CD14-positive monocyte (primary cell): ENCODE data around the gene PLOD1. TPM values are rescaled to one million over a fixed set of nuclear protein-coding genes. Genes with fewer than 3 reads are reported as not detected.
"Not testable (repeated sequence)": the region's sequence is repeated elsewhere in the genome, so short reads cannot be mapped to it uniquely, and the experiment has no call there.

Experiments
- DNase-seq, 3 donors: peaks; one replicate each; pipeline ENCODE4 v3.0.0-alpha.2; 2011 to 2022
- H2AFZ ChIP-seq: 2 replicates; pipeline ENCODE4 v1.6.0; 2012; ENCODE audit warnings: mild to moderate bottlenecking, low read depth, low read length, inconsistent platforms; ENCODE audit not compliant: insufficient read depth, poor library complexity, severe bottlenecking
- H3K27ac ChIP-seq, 2 donors: 1 replicate in 1 of 2; 2 replicates in 1 of 2; pipeline ENCODE4 v1.5.1; 2012 to 2013; ENCODE audit warnings: low read length in 2 of 2, control low read depth in 1 of 2, inconsistent platforms in 1 of 2, low read depth in 1 of 2, mild to moderate bottlenecking in 1 of 2
- H3K27me3 ChIP-seq, 2 donors: one replicate each; pipeline versions ENCODE4 v1.6.0 to v1.6.1; 2011 to 2013; ENCODE audit warnings: low read length in 2 of 2; ENCODE audit not compliant: control insufficient read depth in 2 of 2, insufficient read depth in 2 of 2
- H3K36me3 ChIP-seq, 2 donors: replicated peaks in 1 of 2; 1 replicate in 1 of 2; 2 replicates in 1 of 2; pipeline versions ENCODE4 v1.5.1 to v1.6.1; 2012 to 2013; ENCODE audit warnings: low read length in 2 of 2, control low read depth in 1 of 2, inconsistent platforms in 1 of 2, mild to moderate bottlenecking in 1 of 2; ENCODE audit not compliant: insufficient read depth in 2 of 2, control insufficient read depth in 1 of 2
- H3K4me1 ChIP-seq, 2 donors: 1 replicate in 1 of 2; 2 replicates in 1 of 2; pipeline versions ENCODE4 v1.5.1 to v1.6.1; 2012 to 2013; ENCODE audit warnings: low read length in 2 of 2, control low read depth in 1 of 2, inconsistent platforms in 1 of 2, mild to moderate bottlenecking in 1 of 2, moderate library complexity in 1 of 2; ENCODE audit not compliant: insufficient read depth in 2 of 2, control insufficient read depth in 1 of 2
- H3K4me2 ChIP-seq: replicated peaks from 2 replicates; pipeline ENCODE3; 2012; ENCODE audit warnings: low read length, moderate library complexity, mild to moderate bottlenecking; ENCODE audit not compliant: poor library complexity, severe bottlenecking; ENCODE audit errors: extremely low read depth
- H3K4me3 ChIP-seq, 3 experiments: fragments of 200-600 bp in 1 of 3; sonication (generic) in 1 of 3; replicated peaks in 1 of 3; 1 replicate in 2 of 3; 2 replicates in 1 of 3; pipeline ENCODE4 v1.5.1; 2011 to 2013; ENCODE audit warnings: low read length in 3 of 3, mild to moderate bottlenecking in 3 of 3, control low read depth in 2 of 3, low read depth in 2 of 3, inconsistent platforms in 1 of 3, moderate library complexity in 1 of 3
- H3K79me2 ChIP-seq: 2 replicates; pipeline ENCODE4 v1.6.0; 2012; ENCODE audit warnings: mild to moderate bottlenecking, control low read depth, inconsistent platforms, low read length, moderate library complexity; ENCODE audit not compliant: insufficient read depth
- H3K9ac ChIP-seq: 2 replicates; pipeline ENCODE4 v1.6.0; 2017; ENCODE audit warnings: low read length, mild to moderate bottlenecking; ENCODE audit not compliant: insufficient read depth, poor library complexity, severe bottlenecking
- H3K9me3 ChIP-seq, 2 donors: replicated peaks in 1 of 2; 1 replicate in 1 of 2; 2 replicates in 1 of 2; pipeline versions ENCODE4 v1.5.1 to v1.6.1; 2012 to 2013; ENCODE audit warnings: low read length in 2 of 2, control low read depth in 1 of 2; ENCODE audit not compliant: control insufficient read depth in 1 of 2, insufficient read depth in 1 of 2
- H4K20me1 ChIP-seq: 2 replicates; pipeline ENCODE4 v1.6.0; 2012; ENCODE audit warnings: mild to moderate bottlenecking, low read length, control low read depth, moderate library complexity; ENCODE audit not compliant: insufficient read depth
- H3K27ac Mint-ChIP-seq, 7 donors: one replicate each; pipeline ENCODE4 v1.8.0; 2020; ENCODE audit warnings: mild to moderate bottlenecking in 7 of 7, mixed read lengths in 7 of 7, moderate library complexity in 6 of 7, inconsistent platforms in 2 of 7
- H3K27me3 Mint-ChIP-seq, 3 donors: one replicate each; pipeline ENCODE4 v1.8.0; 2021 to 2022; ENCODE audit warnings: low read depth in 3 of 3, mild to moderate bottlenecking in 3 of 3, mixed read lengths in 3 of 3, moderate library complexity in 3 of 3, inconsistent platforms in 1 of 3
- H3K36me3 Mint-ChIP-seq, 2 donors: one replicate each; pipeline ENCODE4 v1.8.0; 2020; ENCODE audit warnings: mixed read lengths in 2 of 2, inconsistent platforms in 1 of 2, mild to moderate bottlenecking in 1 of 2
- H3K4me1 Mint-ChIP-seq: one replicate; pipeline ENCODE4 v1.8.0; 2020; ENCODE audit warnings: mild to moderate bottlenecking, mixed read lengths
- H3K4me3 Mint-ChIP-seq, 2 donors: one replicate each; pipeline ENCODE4 v1.8.0; 2020; ENCODE audit warnings: mild to moderate bottlenecking in 2 of 2, mixed read lengths in 2 of 2, moderate library complexity in 1 of 2
- H3K9me3 Mint-ChIP-seq, 7 donors: one replicate each; pipeline ENCODE4 v1.8.0; 2020 to 2022; ENCODE audit warnings: mixed read lengths in 7 of 7, mild to moderate bottlenecking in 6 of 7, moderate library complexity in 6 of 7, inconsistent platforms in 2 of 7
- WGBS: methylation state at CpG from one replicate; pipeline ENCODE4 v1.1.5; 2013; ENCODE audit warnings: missing lambda C conversion rate; ENCODE audit not compliant: insufficient coverage; 5-methylcytosine and 5-hydroxymethylcytosine counted together
- intact Hi-C, 2 donors: fragments of 100-400 bp; cut with micrococcal nuclease; formaldehyde crosslinking; loops; one replicate each; pipeline versions ENCODE4 v1.15.0 to v1.15.1; 2023
- polyA plus RNA-seq, 3 donors: library from polyadenylated mRNA; depleted of rRNA in 1 of 3; unstranded in 2 of 3; stranded (reverse) in 1 of 3; fragments of 300-500 nt in 2 of 3; fragments of >200 nt in 1 of 3; fragmentation: Illumina TruSeq in 2 of 3; gene quantifications; 1 replicate in 2 of 3; 2 replicates in 1 of 3; pipeline ENCODE4 v1.2.3, GENCODE V29; 2012 to 2021
- TF ChIP-seq, protein P1 (sequence below): fragments of 200-600 bp; IDR thresholded peaks from one replicate; pipeline ENCODE4 v1.8.0; 2022; ENCODE audit warnings: antibody characterized with exemption, mild to moderate bottlenecking

PLOD1 gene
- polyA plus RNA-seq, 3 donors: 44.5 to 53.4 (median 53.1) TPM

DNA sequence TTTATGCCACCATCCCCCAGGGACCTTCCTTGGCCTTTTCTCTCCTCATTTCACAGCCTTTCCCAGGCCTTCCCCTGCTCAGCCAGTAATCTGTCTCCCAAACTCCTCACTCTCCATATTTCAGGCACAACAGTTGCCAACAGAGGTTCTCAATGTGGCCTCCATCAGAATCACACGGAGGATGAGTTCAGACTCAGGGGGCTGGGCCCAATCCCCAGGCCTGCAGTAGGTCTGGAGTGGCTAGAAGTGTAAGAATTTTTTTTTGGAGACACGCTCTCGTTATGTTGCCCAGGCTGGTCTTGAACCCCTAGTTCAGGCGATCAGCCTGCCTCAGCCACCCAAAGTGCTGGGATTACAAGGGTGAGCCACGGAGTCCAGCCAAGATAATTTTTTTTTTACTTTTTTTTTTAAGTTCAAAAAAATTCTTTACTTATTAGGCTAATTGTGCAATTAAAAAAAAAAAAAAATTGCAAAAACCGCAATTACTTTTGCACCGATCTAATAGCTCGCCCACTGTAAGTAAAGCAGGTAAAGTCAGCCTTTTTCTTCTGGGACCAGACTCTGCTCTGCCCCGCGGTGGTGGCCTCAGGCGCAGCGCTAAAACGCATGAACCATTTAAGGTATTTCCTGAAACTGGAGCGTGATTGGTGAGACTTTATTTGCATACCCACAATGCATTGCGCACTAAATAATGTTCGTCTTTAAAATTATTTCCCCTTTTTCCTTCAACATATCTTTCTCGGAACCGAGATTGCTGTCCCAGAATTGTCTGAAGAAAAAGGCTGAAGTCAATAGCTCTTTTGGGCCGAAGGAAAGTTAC lies 27.0 kb upstream of the PLOD1 start:
- Histone ChIP-seq H4K20me1 (no peaks in the 10 kb centered on the region), H3K36me3 (no peaks in the 10 kb centered on the region), H2AFZ (no peak overlapping the region), H3K79me2 (no peaks in the 10 kb centered on the region), H3K4me3 (peak overlapping the region in 1 of 3 experiments; percentile 79), H3K9me3 (no peaks in the 10 kb centered on the region), H3K27ac (peak overlapping the region; percentile 67 to 100), H3K27me3 (no peaks in the 10 kb centered on the region), H3K9ac (peak overlapping the region; percentile 86), H3K4me2 (peak overlapping the region; percentile 86), H3K4me1 (peaks cover 8 to 11% of the 10 kb centered on the region in 2 donors)
- intact Hi-C loops: loop anchor here (1.0 to 10.0 kb wide), 6 partner anchors 68 to 633 kb away; partner anchors contain the start of genes AGTRAP (in 1 of the 2), CLCN6 (in 1 of the 2), MFN2 (in 1 of the 2) and MTHFR (in 1 of the 2)
- Mint-ChIP-seq H3K36me3 (no peaks in the 10 kb centered on the region), H3K4me1 (peaks cover 15% of the 10 kb centered on the region), H3K27ac (peak overlapping the region; percentile 99 to 100 (median 100)), H3K4me3 (peak overlapping the region in 1 of 2 donors; percentile 63), H3K27me3 (peaks cover 1 to 8% (median 2%) of the 10 kb centered on the region in 3 donors), H3K9me3 (no peaks in the 10 kb centered on the region)
- DNase-seq: peak; percentile 93
- TF ChIP-seq, protein P1, sequence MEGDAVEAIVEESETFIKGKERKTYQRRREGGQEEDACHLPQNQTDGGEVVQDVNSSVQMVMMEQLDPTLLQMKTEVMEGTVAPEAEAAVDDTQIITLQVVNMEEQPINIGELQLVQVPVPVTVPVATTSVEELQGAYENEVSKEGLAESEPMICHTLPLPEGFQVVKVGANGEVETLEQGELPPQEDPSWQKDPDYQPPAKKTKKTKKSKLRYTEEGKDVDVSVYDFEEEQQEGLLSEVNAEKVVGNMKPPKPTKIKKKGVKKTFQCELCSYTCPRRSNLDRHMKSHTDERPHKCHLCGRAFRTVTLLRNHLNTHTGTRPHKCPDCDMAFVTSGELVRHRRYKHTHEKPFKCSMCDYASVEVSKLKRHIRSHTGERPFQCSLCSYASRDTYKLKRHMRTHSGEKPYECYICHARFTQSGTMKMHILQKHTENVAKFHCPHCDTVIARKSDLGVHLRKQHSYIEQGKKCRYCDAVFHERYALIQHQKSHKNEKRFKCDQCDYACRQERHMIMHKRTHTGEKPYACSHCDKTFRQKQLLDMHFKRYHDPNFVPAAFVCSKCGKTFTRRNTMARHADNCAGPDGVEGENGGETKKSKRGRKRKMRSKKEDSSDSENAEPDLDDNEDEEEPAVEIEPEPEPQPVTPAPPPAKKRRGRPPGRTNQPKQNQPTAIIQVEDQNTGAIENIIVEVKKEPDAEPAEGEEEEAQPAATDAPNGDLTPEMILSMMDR: peak; percentile 79
- WGBS: 45% methylated on average over 7 of the region's 19 CpGs

DNA sequence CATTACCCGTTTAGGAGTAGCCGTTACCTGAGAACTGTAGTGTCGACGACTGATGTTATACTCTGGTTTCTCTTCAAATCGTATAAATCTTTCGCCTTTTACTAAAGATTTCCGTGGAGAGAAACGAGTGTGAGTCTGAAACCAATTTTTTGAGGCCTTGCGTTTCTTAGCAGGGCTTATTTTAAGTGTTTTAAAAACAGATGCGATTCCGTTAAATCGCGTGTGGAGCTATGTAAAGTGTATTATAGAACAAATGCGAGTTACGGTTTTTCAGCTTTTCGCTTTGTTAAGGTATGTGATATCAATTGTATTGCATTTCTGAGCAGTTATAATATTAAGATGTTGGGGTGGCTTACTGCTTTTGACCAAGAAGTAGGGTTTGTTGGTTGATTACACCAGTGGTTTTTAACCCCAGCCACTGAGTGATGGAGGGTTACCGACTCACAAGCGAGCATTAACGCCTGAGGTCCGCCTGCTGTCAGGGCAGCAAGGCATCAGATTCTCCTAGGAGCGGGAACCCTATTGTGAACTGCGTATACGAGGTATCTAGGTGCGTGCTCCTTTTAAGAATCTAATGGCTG lies 26.3 kb upstream of the PLOD1 start:
- Mint-ChIP-seq H3K27ac (peak overlapping the region; percentile 99 to 100 (median 100)), H3K4me1 (peaks cover 15% of the 10 kb centered on the region), H3K9me3 (no peaks in the 10 kb centered on the region), H3K4me3 (peak overlapping the region; percentile 87 to 97), H3K36me3 (no peaks in the 10 kb centered on the region), H3K27me3 (peaks cover 1 to 8% (median 2%) of the 10 kb centered on the region in 3 donors)
- peak; percentile 88 to 96 (median 94) for DNase-seq
- H3K27me3 ChIP-seq: no peaks in the 10 kb centered on the region
- H3K79me2 ChIP-seq: no peaks in the 10 kb centered on the region
- peak overlapping the region; percentile 35 to 79 (median 58) for H3K4me3 ChIP-seq
- no peaks in the 10 kb centered on the region for H3K36me3 ChIP-seq
- intact Hi-C loops: loop anchor here (5.0 to 10.0 kb wide), 5 partner anchors 69 to 633 kb away; partner anchors contain the start of genes AGTRAP (in 1 of the 2), CLCN6 (in 1 of the 2), MFN2 (in 1 of the 2) and MTHFR (in 1 of the 2)
- peak overlapping the region; percentile 86 for H3K9ac ChIP-seq
- H3K9me3 ChIP-seq: no peaks in the 10 kb centered on the region
- H3K4me2 ChIP-seq: peak overlapping the region; percentile 86
- no peak overlapping the region for H2AFZ ChIP-seq
- TF ChIP-seq, protein P1: no peak
- H3K4me1 ChIP-seq: peaks cover 8 to 11% of the 10 kb centered on the region in 2 donors
- no peaks in the 10 kb centered on the region for H4K20me1 ChIP-seq
- H3K27ac ChIP-seq: peak overlapping the region; percentile 88 to 100
- 0% methylated on average over 17 of the region's 24 CpGs for WGBS

DNA sequence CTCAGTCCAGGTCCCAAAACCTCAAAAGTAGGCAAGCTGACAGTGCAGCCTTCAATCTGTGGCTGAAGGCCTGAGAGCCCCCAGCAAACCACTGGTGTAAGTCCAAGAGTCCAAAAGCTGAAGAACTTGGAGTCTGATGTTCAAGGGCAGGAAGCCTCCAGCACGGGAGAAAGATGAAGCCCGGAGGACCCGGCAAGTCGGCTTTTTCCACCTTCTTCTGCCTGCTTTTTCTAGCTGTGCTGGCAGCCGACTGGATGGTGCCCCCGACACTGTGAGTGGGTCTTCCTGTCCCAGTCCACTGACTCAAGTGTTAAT lies 23.6 kb upstream of the PLOD1 start:
- H3K9me3 ChIP-seq, H3K27me3 Mint-ChIP-seq, H3K4me2 ChIP-seq, H3K27ac ChIP-seq, H3K9ac ChIP-seq, H3K36me3 ChIP-seq, H3K4me3 Mint-ChIP-seq, intact Hi-C loops, H4K20me1 ChIP-seq, H3K27me3 ChIP-seq, DNase-seq, H2AFZ ChIP-seq, H3K9me3 Mint-ChIP-seq, H3K36me3 Mint-ChIP-seq, H3K79me2 ChIP-seq, H3K4me3 ChIP-seq: not testable (repeated sequence)
- Mint-ChIP-seq H3K4me1 (peaks cover 15% of the 10 kb centered on the region), H3K27ac (peak overlapping the region in 1 of 7 donors; percentile 75)
- 88% methylated on average over 5 of the region's 6 CpGs for WGBS
- peaks cover 8 to 11% of the 10 kb centered on the region in 2 donors for H3K4me1 ChIP-seq
